ENCODE data around the gene SH3PXD2A. TPM values are rescaled to one million over a fixed set of nuclear protein-coding genes. Genes with fewer than 3 reads are reported as not detected.

Gene SH3PXD2A
- total and polyA plus RNA-seq, 7 donors = 3.0 to 57.7 (median 10.6) TPM

DNA sequence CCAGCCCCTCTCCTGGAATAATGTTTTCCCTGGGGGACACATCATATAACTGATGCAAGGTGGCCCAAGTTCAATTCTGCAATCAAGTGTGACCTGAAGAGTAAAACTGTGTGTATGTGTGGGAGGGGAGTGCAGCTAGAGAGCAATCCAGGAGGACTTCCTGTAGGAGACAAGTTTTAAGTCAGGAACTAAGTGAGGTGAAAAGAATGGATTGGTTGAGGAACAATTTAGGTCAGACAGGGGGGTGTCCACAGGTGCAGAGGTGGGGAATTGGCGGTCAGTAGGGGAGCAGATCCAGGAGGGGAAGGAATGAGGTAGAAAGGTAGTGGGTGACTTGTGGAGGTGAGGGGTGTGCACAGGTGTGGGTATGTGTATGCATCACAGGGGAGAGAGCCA is 279.3 kb downstream of the SH3PXD2A start:
- intact Hi-C loops (cut with DNase I) = no loop called here
- Histone ChIP-seq H3K4me1 (peaks cover 23% of the 10 kb centered on the region), H3K27me3 (ENCODE audit: insufficient read depth in 3 of 3, low read length in 2 of 3) (no peaks in the 10 kb centered on the region), H3K4me3 (no peak overlapping the region), H3K9me3 (no peaks in the 10 kb centered on the region), H3K27ac (no peak overlapping the region), H3K36me3 (ENCODE audit: insufficient read depth in 1 of 2, low read depth in 1 of 2) (peaks cover 0 to 36% of the 10 kb centered on the region in 2 donors)
- 90 to 100% (median 96%) methylated on average over 1 of the region's 1 CpG for WGBS, 3 donors
- DNase-seq (peak in 1 of 2 donors; percentile 6), ATAC-seq (no peak)
- TF ChIP-seq, protein P1, sequence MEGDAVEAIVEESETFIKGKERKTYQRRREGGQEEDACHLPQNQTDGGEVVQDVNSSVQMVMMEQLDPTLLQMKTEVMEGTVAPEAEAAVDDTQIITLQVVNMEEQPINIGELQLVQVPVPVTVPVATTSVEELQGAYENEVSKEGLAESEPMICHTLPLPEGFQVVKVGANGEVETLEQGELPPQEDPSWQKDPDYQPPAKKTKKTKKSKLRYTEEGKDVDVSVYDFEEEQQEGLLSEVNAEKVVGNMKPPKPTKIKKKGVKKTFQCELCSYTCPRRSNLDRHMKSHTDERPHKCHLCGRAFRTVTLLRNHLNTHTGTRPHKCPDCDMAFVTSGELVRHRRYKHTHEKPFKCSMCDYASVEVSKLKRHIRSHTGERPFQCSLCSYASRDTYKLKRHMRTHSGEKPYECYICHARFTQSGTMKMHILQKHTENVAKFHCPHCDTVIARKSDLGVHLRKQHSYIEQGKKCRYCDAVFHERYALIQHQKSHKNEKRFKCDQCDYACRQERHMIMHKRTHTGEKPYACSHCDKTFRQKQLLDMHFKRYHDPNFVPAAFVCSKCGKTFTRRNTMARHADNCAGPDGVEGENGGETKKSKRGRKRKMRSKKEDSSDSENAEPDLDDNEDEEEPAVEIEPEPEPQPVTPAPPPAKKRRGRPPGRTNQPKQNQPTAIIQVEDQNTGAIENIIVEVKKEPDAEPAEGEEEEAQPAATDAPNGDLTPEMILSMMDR (IDR thresholded peaks at IDR 0.05) = no peak

DNA sequence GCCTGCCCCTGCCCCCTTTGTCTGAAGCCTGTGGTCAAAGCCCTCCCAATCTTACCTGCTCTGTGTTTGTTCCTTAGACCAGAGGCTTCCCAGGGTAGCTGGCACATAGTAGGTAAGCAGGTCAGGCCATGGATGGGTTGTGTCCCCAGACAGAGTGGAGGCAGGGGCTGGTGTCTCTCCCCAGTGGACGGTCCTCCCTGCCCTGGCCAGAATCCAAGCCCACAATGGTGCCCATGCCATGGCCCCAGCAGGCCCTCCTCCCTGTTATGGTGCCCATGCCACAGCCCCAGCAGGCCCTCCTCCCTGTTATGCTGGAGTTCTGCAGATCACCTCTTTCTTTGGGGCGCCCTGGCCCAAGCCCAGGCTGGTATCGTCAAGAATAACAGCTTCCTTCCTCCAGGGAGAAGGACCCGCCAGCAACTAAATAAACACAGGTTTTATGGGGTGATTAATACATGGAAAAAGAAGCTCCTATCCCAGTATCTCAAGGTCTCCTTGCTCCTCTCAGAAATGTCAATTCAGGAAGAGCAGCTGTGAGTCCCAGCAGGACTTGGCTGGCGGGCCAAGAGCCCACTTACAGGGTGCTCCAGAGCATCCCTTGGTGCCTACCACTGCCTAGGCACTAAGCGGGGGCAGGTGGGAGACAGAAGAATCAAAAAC is 279.8 kb downstream of the SH3PXD2A start:
- DNase-seq (peak in 1 of 2 donors; percentile 40), ATAC-seq (no peak)
- H3K4me1 ChIP-seq = peaks cover 18% of the 10 kb centered on the region
- intact Hi-C loops (cut with DNase I) = no loop called here
- TF ChIP-seq, protein P1 (IDR thresholded peaks at IDR 0.05) = no peak
- no peak overlapping the region for H3K27ac ChIP-seq
- H3K36me3 ChIP-seq (ENCODE audit: insufficient read depth in 1 of 2, low read depth in 1 of 2) = peaks cover 0 to 40% of the 10 kb centered on the region in 2 donors
- no peak overlapping the region for H3K4me3 ChIP-seq
- 73 to 87% (median 73%) methylated on average over 6 of the region's 6 CpGs for WGBS, 3 donors
- no peaks in the 10 kb centered on the region for H3K9me3 ChIP-seq
- no peaks in the 10 kb centered on the region for H3K27me3 ChIP-seq (ENCODE audit: insufficient read depth in 3 of 3, low read length in 2 of 3)

DNA sequence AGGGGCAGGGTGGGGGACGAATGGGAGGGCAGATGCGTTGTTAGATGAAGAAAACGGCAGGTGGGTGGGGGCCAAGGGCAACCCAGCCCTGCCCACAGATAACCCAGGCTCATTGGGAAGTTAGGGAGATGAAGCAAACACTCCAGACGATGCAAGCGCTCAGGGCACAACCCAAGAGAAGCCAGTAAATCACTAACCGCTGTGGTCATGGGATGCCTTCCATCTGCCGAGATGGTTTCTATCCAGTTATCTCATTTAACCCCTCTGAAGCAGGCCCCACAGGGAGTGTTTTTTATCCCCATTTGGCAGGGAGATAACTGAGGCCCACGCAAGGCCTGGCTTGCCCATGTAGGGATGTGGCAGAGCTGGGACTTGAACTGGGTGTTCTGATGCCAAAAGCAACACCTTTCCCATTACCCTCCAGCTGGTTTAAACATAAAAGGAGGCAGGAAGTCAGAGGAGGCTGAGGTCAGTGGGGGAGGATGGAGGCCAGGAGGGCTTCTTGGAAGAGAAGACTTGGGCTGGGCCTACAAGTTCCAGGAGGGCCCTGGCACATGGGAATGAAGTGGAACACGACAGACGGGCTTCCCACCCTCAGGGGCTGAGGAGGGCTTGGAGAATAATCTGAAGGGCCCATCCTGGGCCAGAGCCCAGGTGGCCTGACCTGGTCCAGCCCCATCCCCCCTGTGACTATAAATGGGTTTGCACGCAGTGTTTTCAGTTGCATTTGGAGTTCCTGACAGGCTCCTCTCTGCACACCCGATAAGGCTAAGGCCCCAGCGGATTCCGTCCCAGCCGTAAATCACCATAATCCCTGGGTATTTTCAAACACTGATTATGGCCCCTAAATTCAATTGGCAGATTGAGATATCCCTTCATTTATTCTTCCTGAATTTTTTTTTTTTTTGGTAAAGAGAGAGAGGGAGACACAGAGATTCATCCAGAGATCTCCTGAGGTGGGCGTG is 281.0 kb downstream of the SH3PXD2A start:
- ATAC-seq (no peak), DNase-seq (peak in 1 of 2 donors; percentile 30)
- no peak overlapping the region for H3K4me3 ChIP-seq
- H3K27me3 ChIP-seq (ENCODE audit: insufficient read depth in 3 of 3, low read length in 2 of 3) = no peaks in the 10 kb centered on the region
- WGBS, 3 donors = 77 to 81% (median 77%) methylated on average over 16 of the region's 16 CpGs
- TF ChIP-seq, protein P1 (IDR thresholded peaks at IDR 0.05) = no peak
- no peaks in the 10 kb centered on the region for H3K9me3 ChIP-seq
- H3K36me3 ChIP-seq (ENCODE audit: insufficient read depth in 1 of 2, low read depth in 1 of 2) = peaks cover 0 to 40% of the 10 kb centered on the region in 2 donors
- no peak overlapping the region for H3K27ac ChIP-seq
- peaks cover 9% of the 10 kb centered on the region for H3K4me1 ChIP-seq
- intact Hi-C loops (cut with DNase I) = no loop called here

DNA sequence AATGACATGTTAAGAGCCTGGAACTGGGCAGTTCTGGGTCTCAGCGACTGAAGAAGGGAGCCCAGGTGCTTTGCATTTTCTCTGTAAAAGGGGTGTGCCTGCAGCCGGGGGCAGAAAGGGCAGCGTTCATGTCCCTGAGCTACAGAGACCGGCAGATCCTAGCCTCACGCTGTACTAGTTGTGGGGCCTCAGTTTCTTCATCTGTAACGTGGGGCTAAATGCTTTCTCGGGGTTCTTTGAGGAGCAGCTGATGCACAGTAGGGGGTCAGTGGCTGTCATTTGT is 282.2 kb downstream of the SH3PXD2A start:
- WGBS, 3 donors = 87 to 93% (median 92%) methylated on average over 7 of the region's 7 CpGs
- TF ChIP-seq, protein P1 (IDR thresholded peaks at IDR 0.05) = no peak
- intact Hi-C loops (cut with DNase I) = no loop called here
- H3K4me3 ChIP-seq = no peak overlapping the region
- no peaks in the 10 kb centered on the region for H3K9me3 ChIP-seq
- ATAC-seq (no peak), DNase-seq (peak in 1 of 2 donors; percentile 5)
- H3K36me3 ChIP-seq (ENCODE audit: insufficient read depth in 1 of 2, low read depth in 1 of 2) = peaks cover 0 to 40% of the 10 kb centered on the region in 2 donors
- no peak overlapping the region for H3K27ac ChIP-seq
- no peaks in the 10 kb centered on the region for H3K27me3 ChIP-seq (ENCODE audit: insufficient read depth in 3 of 3, low read length in 2 of 3)
- no peaks in the 10 kb centered on the region for H3K4me1 ChIP-seq
